ENCODE results near the gene SLC34A3.
A peak's percentile ranks its signal among the peaks of the same experiment; 100 is the strongest.

SLC34A3 gene

GRCh38 chr9:137218754-137219271 is 11.9 kb upstream of the SLC34A3 start:
- DNase-seq: no peak

- DNase-seq: no peak
Measured at GRCh38 chr9:137219757-137220316, 10.9 kb upstream of the SLC34A3 start.

DNA sequence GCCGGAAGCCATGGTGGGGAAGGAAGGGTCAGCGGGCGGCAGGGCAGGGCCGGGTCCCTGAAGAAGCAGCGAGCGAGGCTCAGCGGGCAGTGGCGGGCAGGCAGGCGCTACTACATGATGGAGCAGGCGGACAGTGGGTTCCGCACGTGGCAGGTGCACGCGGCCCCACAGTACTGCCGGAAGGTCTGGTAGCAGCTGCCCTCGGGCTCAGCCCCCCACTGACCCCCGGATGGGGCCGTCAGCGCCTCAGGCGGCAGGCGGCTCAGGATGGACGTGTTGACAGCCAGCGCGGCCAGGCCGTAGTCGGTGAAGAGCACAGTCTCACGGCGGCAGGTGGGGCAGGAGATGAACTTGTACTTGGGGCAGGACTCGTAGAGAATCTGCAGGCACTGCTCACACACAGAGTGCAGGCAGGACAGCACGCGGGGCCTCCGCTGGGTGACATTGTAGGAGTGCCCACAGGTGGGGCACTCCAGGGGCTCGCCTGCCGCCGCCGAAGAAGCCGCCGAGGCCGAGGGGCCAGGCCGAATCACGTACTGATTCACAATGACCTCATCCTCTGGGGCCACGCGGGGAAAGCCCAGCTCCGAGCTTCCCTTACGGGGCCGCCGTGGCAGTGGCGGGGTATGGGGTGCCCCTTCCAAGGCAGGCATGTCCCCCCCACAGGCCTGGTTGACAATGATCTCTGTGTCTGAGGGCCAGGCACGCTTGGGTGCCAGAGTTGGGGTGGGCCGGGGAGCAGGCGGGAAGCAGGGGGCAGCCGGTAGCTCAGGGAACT is 10.2 kb upstream of the SLC34A3 start:
- no peak for DNase-seq

DNA sequence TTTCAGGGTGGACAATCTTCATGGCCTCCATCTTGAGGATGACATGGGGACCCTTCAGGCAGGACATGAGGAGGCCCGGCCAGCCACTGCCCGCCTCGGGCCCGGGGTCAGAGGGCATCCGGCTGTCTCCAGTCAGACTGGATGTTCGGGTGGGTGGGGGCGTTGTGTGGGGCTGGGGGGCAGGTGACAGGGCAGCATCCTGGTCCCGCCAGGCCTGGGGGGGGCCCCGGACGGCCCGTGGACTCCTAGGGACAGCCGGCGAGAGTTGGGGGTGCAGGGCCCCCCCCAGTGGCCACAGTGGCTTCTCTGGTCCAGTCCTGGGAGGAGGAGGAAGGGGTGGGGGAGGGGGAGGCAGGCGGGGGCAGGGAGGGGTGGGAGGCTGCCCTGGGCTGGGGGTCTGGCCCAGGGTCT is 9.6 kb upstream of the SLC34A3 start:
- DNase-seq: no peak

DNA sequence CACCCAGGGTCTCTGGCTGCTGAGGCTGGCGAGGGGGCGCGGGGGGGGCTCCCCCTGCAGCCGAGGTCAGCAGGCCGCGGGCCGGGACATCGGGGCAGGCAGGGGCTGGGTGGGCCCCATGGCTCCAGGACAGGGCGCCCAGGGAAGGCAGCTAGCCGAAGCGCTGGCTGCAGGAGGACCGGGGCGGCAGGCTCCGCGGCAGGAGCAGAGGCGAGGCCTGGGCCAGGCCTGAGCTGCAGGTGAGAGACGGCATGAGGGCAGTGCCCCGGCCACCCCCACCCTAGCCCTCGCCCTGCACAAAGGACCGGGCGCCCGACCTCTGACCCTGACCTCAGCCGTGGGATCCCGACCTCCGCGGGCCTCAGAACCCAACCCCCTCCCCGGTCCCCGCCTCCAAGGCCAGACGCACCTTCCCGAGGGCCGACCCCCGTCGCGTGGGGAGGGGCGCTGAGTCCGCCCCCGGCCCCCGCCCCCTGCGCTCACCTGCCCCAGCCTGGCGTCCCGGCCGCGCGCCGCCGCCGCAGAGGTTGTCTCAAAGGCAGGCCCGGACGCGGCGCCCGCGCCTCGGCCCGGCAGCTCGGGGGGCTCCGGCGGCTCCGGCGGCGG is 9.1 kb upstream of the SLC34A3 start:
- DNase-seq: no peak

DNA sequence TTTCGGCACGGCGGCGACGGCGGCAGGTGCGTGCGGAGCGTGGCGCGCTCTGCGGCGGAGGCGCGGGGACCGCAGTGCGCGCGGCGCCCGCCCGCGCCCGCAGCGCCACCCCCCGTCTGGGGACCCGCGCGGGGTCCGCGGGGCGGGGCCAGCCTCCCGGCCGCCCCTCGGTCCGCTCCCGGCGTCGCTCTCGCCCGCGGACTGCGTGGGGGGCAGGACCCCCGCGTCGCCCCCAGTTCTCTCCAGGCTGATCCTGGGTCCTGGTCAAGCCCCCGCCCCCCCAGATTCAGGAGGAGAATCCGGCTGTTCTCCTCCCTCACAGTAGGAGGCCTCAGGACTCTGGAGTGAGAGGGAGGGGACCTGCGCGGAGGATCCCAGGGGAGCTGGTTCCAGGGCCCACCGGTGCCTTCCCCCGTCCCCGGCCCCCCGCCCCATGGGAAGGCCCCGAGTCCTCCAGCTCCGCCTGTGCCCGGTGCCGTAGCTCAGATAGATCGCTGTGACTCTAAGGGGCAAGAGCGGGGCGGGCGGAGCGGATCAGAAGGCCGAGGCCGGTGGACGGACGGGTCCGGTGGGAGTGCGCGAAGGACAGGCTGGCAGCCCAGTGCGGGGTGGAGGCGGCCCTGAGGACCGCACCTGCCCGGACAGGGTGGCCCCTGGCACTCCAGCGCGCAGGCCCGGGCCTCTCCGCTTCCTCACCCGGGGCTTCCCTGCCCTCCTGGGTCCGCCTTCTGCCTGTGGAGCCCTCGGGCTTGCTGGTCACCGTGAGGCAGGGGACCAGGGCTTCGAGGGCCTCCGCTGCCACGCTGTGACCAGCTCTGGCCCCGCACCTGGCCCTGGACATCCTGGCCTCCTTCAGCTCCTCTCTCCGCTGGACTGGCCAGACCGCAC is 8.3 kb upstream of the SLC34A3 start, which contains the start of gene RNF208:
RNF208 (minus strand) TSS at position 51 of the 888 bp plus-strand sequence. CDS start 1,028 bp downstream, outside the sequence.
- no peak for DNase-seq

GRCh38 chr9:137223078-137223970 is 7.4 kb upstream of the SLC34A3 start:
- DNase-seq: peak; percentile 93

DNA sequence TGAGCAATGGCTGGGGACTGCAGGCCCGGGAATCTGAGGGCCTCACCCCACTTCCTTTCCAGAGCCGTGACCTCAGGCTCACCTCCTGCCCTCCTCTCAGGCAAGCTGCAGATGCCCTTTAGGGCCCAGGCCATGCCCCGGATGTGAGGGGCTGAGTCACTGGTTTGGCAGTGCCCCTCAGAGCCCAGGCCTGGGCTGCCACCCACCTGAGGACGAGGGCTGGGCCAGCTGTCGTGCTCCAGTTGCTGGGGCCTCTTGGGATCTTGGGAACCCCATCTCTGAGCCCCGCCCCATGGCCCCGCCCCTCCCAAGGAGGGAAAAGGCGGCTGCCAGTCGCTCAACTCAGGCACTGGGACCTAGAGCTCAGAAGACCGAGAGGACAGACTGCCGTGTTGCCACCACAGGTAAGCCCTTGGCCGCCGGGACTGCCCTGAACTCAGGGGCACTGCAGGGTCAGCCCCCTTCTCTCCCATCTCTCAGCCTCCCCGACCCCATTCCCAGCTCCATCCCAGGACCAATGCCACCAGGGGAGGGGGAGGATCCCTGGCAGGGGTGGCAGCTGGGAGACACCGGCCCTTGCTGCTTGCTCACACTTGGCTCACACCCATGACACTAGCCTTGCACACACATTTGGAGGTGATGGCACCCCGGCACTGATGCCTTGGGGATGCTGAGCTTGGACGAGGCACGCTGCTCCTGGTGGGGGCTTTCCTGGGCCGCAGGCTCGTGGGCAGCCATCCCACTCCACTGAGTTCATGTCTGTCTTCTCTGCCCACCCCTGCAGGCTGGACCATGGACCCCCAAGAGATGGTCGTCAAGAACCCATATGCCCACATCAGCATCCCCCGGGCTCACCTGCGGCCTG is 5.6 kb upstream of the SLC34A3 start, which contains the start of gene CYSRT1:
CYSRT1 (plus strand) TSS at position 345 of the 865 bp plus-strand sequence; CDS start at position 793, 448 bp downstream.
- no peak for DNase-seq

- no peak for DNase-seq
Measured at GRCh38 chr9:137225699-137226331, 4.9 kb upstream of the SLC34A3 start.

DNA sequence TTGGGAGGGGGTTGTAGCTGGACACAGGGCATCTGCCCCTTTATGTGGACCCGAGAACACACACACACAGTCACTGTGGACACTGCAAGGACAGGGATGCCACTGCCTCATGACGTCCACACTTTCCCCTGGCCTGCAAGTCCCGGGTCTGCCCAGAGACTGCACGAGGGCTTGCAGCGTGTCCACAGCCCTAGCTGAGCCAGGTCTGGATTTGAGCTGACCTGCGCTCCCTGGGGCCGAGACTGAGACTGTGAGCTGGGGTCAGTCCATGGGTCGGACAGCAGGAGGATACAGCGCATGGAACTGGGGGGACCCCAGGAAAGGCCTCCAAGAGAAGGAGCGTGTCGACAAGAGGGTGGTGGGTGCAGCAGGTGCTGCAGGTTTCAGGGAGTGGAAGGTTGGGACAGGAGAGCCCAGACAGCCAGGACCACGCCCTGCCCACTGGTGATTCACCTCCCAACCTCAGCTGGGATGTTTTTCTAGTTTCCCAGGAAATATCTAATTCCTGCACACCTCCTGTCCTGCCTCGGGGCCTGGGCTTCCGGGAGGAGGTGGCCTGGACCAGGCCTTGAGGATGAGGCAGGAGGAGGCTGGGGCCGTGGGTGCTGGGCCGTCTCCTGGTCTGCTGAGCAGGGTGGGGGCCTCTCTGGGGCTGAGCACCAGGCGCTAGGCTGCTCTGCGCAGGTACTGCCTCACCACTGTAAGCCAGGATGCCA is 4.2 kb upstream of the SLC34A3 start:
- DNase-seq: no peak

DNA sequence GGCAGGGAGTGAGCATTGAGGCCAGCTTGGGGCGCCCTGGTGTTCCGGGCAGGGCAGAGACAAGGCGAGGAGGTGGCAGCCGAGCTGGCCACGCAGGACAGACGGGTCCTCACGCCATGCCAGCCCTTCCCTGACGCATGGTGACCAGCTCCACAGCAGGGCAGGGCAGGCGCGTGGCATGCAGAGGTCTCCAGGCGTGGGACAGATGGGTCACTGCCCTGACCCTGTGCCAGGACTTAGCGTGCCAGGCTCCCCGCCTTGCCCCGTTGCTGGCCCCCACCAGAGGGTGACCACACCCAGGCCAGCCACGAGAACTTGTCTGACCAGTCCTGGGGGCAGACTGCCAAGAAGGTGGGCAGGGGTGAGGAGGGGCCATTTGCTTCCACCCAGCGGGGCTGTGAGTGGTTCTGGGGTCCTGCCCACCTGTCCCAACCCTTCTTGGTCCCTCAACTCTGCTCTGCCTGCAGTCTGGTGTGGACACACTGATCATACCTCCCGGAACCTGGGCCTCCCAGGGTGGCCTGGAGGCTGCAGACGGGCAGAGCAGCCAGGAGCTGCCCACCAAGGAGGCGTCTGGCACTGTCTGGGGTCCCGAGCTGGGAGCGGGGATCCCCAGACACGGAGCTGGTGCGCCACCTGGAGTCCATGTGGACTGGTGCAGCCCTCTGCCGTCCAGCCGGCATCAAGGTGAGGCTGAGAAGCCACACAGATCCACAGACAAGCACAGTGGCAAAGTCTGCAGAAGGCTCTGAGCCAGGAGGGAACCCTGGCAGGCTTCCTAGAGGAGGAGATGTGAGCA is 3.4 kb upstream of the SLC34A3 start, which contains the start of gene RNF224:
RNF224 (plus strand) TSS at position 449 of the 799 bp plus-strand sequence. CDS start 834 bp downstream, outside the sequence.
- peak; percentile 29 for DNase-seq

DNA sequence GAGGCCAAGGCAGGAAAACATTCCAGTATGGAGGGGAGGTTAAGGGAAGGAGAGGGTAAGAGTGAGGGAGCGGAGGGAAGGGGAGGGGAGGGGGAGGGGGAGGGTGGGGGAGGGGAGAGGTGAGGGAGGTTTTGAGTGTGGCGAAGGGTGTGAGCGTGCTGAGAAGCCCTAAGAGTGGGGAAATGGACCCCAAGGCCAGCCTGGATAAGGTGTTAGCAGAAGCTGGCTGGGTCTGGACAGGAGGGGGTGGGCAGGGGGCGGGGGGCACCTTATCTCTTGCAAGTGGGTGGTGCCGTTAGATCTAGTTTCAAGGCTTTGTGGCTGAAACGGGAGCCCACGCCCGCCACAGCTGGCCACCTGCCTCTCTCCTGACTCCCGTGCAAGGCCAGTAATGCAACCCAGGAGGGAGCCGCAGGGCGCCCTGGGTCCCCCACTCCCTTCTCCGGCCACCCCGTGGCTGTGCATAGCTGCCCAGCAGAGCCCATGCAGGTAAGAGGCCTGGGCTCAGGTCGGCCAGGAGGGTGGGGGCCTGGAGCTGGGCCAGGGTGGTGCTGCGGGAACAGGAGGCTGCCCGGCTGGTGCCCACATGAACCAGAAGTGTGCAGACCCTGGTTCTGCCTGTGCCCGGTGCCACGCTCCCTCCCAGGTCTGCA is 2.7 kb upstream of the SLC34A3 start:
- no peak for DNase-seq

- DNase-seq: no peak
Measured at GRCh38 chr9:137228506-137228967, 2.2 kb upstream of the SLC34A3 start.

GRCh38 chr9:137228968-137229896 is 1.5 kb upstream of the SLC34A3 start:
- no peak for DNase-seq

DNA sequence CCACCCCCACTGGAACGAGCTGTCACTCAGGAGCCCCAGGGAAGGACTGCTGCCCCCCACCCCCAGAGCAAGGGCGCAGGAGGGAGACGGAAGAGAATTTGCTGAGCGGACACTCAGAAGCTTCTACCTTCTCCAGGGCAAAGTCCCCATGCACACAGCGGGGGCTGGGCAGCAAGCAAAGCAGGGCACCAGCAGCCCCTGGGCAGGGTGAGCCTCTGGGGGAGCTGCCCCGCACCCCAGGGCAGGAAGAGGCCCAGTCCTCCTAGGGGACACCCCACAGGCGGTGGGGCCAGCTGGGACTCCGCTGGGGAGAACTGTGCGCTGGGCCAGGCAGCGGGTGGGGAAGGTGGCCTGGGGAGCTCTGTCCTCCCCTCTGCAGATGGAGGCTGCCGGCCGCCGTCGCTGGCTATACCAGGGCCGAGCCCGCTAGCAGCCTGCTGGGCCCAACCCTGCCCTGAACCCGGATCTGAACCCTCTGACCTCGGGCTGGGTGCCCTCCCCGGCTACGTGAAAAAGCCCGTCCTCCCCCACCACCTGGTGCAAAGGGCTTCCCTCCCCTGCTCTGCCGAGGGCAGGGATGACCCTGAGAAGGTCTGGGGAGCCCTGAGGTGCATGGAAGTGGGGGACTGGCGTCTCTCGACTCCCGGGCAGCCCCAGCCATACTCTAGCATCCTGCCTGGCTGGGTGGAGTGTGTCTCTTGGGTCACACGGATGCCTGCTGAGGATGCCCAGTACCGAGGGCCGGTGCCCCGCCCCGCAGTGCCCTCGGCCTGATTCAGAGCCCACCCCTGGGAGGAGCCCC is 597 bp upstream of the SLC34A3 start:
- DNase-seq: no peak

Measured in GOT3 (cell line).